Neuronal stem cell (in vitro differentiated cells): ENCODE measurements around the gene NEK3.
"Not testable (repeated sequence)": the region's sequence is repeated elsewhere in the genome, so short reads cannot be mapped to it uniquely, and the experiment has no call there.

Experiments used
- DNase-seq: peaks from one replicate; pipeline ENCODE4 v3.0.0-alpha.2; 2013; ENCODE audit warnings: low spot score
- H2AFZ ChIP-seq: one replicate; pipeline ENCODE4 v1.6.1; 2013; ENCODE audit warnings: mild to moderate bottlenecking, low read length, inconsistent platforms
- H2AK5ac ChIP-seq: 2 replicates; pipeline ENCODE4 v1.6.1; 2013; ENCODE audit warnings: low read depth, mild to moderate bottlenecking, inconsistent platforms, low read length, moderate library complexity, mixed read lengths
- H2BK120ac ChIP-seq: 2 replicates; pipeline ENCODE4 v1.6.1; 2013; ENCODE audit warnings: low read depth, mild to moderate bottlenecking, inconsistent platforms, low read length, moderate library complexity, mixed read lengths
- H2BK12ac ChIP-seq: one replicate; pipeline ENCODE4 v1.6.1; 2013; ENCODE audit warnings: low read length, inconsistent platforms
- H2BK15ac ChIP-seq: 2 replicates; pipeline ENCODE4 v1.6.1; 2013; ENCODE audit warnings: mild to moderate bottlenecking, low read length, inconsistent platforms, mixed read lengths
- H2BK5ac ChIP-seq: one replicate; pipeline ENCODE4 v1.6.1; 2013; ENCODE audit warnings: inconsistent platforms, mild to moderate bottlenecking, low read length, moderate library complexity
- H3K14ac ChIP-seq: one replicate; pipeline ENCODE4 v1.6.1; 2013; ENCODE audit warnings: low read length, inconsistent platforms
- H3K18ac ChIP-seq: 2 replicates; pipeline ENCODE4 v1.6.1; 2013; ENCODE audit warnings: low read length, inconsistent platforms
- H3K23ac ChIP-seq: 2 replicates; pipeline ENCODE4 v1.6.1; 2013; ENCODE audit warnings: low read depth, mild to moderate bottlenecking, mixed read lengths, low read length, inconsistent platforms; ENCODE audit not compliant: poor library complexity
- H3K27ac ChIP-seq: replicated peaks from 3 replicates; pipeline ENCODE4 v1.5.1; 2013; ENCODE audit warnings: low read length, inconsistent platforms
- H3K27me3 ChIP-seq, 3 experiments: 2 replicates each; pipeline ENCODE4 v1.6.1; 2013; ENCODE audit warnings: low read length in 3 of 3, mild to moderate bottlenecking in 2 of 3, inconsistent platforms in 1 of 3, low read depth in 1 of 3, mixed read lengths in 1 of 3, moderate library complexity in 1 of 3; ENCODE audit not compliant: control insufficient read depth in 3 of 3, insufficient read depth in 3 of 3
- H3K36me3 ChIP-seq, 2 donors: replicated peaks in 1 of 2; 2 replicates each; pipeline ENCODE4 v1.6.1; 2013; ENCODE audit warnings: low read length in 2 of 2; ENCODE audit not compliant: control insufficient read depth in 2 of 2, insufficient read depth in 2 of 2
- H3K4ac ChIP-seq: 2 replicates; pipeline ENCODE4 v1.6.1; 2013; ENCODE audit warnings: inconsistent platforms, mild to moderate bottlenecking, low read length, moderate library complexity
- H3K4me1 ChIP-seq, 2 donors: 1 replicate in 1 of 2; 2 replicates in 1 of 2; pipeline ENCODE4 v1.6.1; 2013; ENCODE audit warnings: low read length in 2 of 2, low read depth in 1 of 2; ENCODE audit not compliant: control insufficient read depth in 2 of 2, insufficient read depth in 1 of 2
- H3K4me2 ChIP-seq: one replicate; pipeline ENCODE4 v1.6.1; 2013; ENCODE audit warnings: mild to moderate bottlenecking, low read length, inconsistent platforms; ENCODE audit not compliant: insufficient read depth, poor library complexity, severe bottlenecking
- H3K4me3 ChIP-seq, 2 donors: 2 replicates each; pipeline ENCODE4 v1.5.1; 2013; ENCODE audit warnings: low read length in 2 of 2, mild to moderate bottlenecking in 2 of 2, inconsistent platforms in 1 of 2, moderate library complexity in 1 of 2
- H3K79me1 ChIP-seq: one replicate; pipeline ENCODE4 v1.6.1; 2013; ENCODE audit warnings: low read depth, mild to moderate bottlenecking, inconsistent platforms, low read length, moderate library complexity
- H3K9ac ChIP-seq: one replicate; pipeline ENCODE4 v1.6.1; 2013; ENCODE audit warnings: mild to moderate bottlenecking, low read depth, low read length, inconsistent platforms; ENCODE audit not compliant: poor library complexity
- H3K9me3 ChIP-seq, 2 donors: replicated peaks in 1 of 2; 2 replicates each; pipeline versions ENCODE3 to v1.6.1; 2013; ENCODE audit warnings: low read length in 2 of 2, mild to moderate bottlenecking in 2 of 2, inconsistent platforms in 1 of 2, low read depth in 1 of 2, mixed read lengths in 1 of 2, moderate library complexity in 1 of 2; ENCODE audit not compliant: control insufficient read depth in 2 of 2, insufficient read depth in 1 of 2
- H4K8ac ChIP-seq: one replicate; pipeline ENCODE4 v1.6.1; 2013; ENCODE audit warnings: low read depth, mild to moderate bottlenecking, inconsistent platforms, low read length, moderate library complexity
- H4K91ac ChIP-seq: one replicate; pipeline ENCODE4 v1.6.1; 2013; ENCODE audit warnings: low read length, low read depth, mild to moderate bottlenecking, inconsistent platforms; ENCODE audit not compliant: poor library complexity
- WGBS, 2 donors: extraction: QIAGEN DNeasy Blood & Tissue Kit; methylation state at CpG; one replicate each; pipeline ENCODE4 v1.1.7; 2013; ENCODE audit warnings: missing lambda C conversion rate in 2 of 2, mixed read lengths in 1 of 2; ENCODE audit not compliant: insufficient read length in 2 of 2, insufficient replicate concordance in 1 of 2; ENCODE audit errors: extremely low coverage in 2 of 2; 5-methylcytosine and 5-hydroxymethylcytosine counted together

The NEK3 gene

DNA sequence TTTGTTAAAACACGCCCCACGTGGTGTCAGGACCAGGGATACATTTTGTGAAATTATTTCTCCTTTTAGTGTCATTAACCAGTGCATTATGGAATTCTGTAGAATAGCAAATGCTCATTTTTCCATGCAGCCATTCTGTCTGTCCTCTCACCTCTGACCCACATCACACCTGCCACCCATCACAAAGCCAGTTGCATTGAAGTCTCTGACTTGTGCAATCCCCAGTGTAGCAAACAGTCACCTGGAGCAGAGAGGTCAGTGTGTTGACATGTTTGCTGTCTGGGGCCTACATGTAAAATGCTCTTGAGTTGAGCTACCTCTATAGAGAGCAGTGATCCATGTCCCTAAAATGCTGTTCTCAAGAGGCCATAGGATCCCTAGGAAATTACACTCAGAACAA lies 47.9 kb upstream of the NEK3 start:
- no CpG with 5 or more reads among the region's 2 CpGs for WGBS, 2 donors
- not testable (repeated sequence) for H3K23ac ChIP-seq, H3K9me3 ChIP-seq, DNase-seq, H2BK12ac ChIP-seq, H4K8ac ChIP-seq, H3K27ac ChIP-seq, H2AK5ac ChIP-seq, H3K14ac ChIP-seq, H3K79me1 ChIP-seq, H2BK120ac ChIP-seq, H3K4ac ChIP-seq, H3K18ac ChIP-seq, H2BK5ac ChIP-seq, H3K36me3 ChIP-seq, H2AFZ ChIP-seq, H4K91ac ChIP-seq, H3K4me3 ChIP-seq, H3K9ac ChIP-seq, H2BK15ac ChIP-seq, H3K4me2 ChIP-seq, H3K4me1 ChIP-seq
- H3K27me3 ChIP-seq: peaks cover 0 to 10% (median 0%) of the 10 kb centered on the region in 3 experiments

DNA sequence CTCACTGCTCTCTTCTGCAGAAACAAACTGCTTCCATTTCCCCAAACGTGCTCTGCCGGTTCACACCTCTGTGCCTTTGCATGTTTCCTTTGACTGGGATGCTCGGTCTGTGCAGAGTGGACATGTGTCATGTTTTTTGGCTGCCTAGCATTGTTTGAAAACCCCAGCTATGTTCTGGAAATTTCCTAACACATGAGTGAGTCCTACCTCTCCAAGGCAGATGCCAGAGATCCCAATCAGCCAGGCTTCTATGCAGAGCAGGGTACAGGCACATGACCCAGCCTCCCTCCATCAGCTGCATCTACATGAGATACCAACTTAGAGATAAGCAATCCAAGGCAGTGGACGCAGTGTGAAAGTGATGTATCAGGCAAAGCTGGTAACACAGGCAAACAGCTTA lies 45.1 kb upstream of the NEK3 start:
- not testable (repeated sequence) for H2BK15ac ChIP-seq, H3K9ac ChIP-seq, H2BK5ac ChIP-seq, H4K91ac ChIP-seq, H2AFZ ChIP-seq, H3K4me2 ChIP-seq, H3K9me3 ChIP-seq, H3K4me3 ChIP-seq, H2BK12ac ChIP-seq, H3K23ac ChIP-seq, H2BK120ac ChIP-seq, H3K18ac ChIP-seq, H3K4ac ChIP-seq, DNase-seq, H2AK5ac ChIP-seq, H3K4me1 ChIP-seq, H3K79me1 ChIP-seq, H3K27ac ChIP-seq, H4K8ac ChIP-seq, H3K36me3 ChIP-seq, H3K14ac ChIP-seq
- peaks cover 0 to 10% (median 0%) of the 10 kb centered on the region in 3 experiments for H3K27me3 ChIP-seq
- WGBS, 2 donors: no CpG with 5 or more reads among the region's 4 CpGs

DNA sequence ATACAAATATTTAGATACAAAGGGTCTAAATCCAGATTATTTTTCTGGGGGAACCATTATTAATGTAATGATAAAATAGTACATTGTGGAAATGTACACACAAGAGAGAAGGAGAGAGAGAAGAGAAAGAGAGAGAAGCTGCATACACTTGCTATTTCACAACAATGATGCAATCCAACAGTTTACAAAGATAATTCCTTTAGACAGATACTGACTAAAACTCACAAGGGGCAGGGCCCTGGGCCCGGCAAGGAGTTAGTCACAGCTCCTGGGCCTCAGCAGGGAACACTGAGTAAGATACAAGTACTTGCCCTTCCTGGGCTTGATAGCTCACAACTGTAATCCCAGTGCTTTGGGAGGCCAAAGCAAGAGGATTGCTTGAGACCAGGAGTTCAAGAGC lies 44.5 kb upstream of the NEK3 start:
- not testable (repeated sequence) for H3K36me3 ChIP-seq, H3K9ac ChIP-seq, H3K4ac ChIP-seq, H3K79me1 ChIP-seq, H2BK15ac ChIP-seq, H2AK5ac ChIP-seq, H3K27ac ChIP-seq, H3K4me1 ChIP-seq, H3K14ac ChIP-seq, H4K91ac ChIP-seq, H2BK120ac ChIP-seq, H3K4me2 ChIP-seq, H3K9me3 ChIP-seq, H3K23ac ChIP-seq, H2AFZ ChIP-seq, H2BK5ac ChIP-seq, H4K8ac ChIP-seq, DNase-seq, H2BK12ac ChIP-seq, H3K18ac ChIP-seq, H3K4me3 ChIP-seq
- peaks cover 0 to 15% (median 0%) of the 10 kb centered on the region in 3 experiments for H3K27me3 ChIP-seq
- no CpG with 5 or more reads among the region's 1 CpG for WGBS, 2 donors

- H3K4me1 ChIP-seq, H3K18ac ChIP-seq, H3K36me3 ChIP-seq, H3K4me2 ChIP-seq, H4K8ac ChIP-seq, H2BK5ac ChIP-seq, H4K91ac ChIP-seq, H3K23ac ChIP-seq, H2BK12ac ChIP-seq, H3K79me1 ChIP-seq, H3K14ac ChIP-seq, DNase-seq, H2AK5ac ChIP-seq, H2BK120ac ChIP-seq, H2BK15ac ChIP-seq, H3K27ac ChIP-seq, H3K4me3 ChIP-seq, H3K9me3 ChIP-seq, H2AFZ ChIP-seq, H3K4ac ChIP-seq, H3K9ac ChIP-seq: not testable (repeated sequence)
- no CpG with 5 or more reads among the region's 7 CpGs for WGBS, 2 donors
- peaks cover 0 to 15% (median 0%) of the 10 kb centered on the region in 3 experiments for H3K27me3 ChIP-seq
Measured at GRCh38 chr13:52202506-52202905, 43.1 kb upstream of the NEK3 start.
